Measurements from ENCODE around the gene CALR3. TPM values are rescaled to one million over a fixed set of nuclear protein-coding genes. Genes with fewer than 3 reads are reported as not detected.

Gene CALR3
- total and polyA plus RNA-seq, 7 donors: not detected

DNA sequence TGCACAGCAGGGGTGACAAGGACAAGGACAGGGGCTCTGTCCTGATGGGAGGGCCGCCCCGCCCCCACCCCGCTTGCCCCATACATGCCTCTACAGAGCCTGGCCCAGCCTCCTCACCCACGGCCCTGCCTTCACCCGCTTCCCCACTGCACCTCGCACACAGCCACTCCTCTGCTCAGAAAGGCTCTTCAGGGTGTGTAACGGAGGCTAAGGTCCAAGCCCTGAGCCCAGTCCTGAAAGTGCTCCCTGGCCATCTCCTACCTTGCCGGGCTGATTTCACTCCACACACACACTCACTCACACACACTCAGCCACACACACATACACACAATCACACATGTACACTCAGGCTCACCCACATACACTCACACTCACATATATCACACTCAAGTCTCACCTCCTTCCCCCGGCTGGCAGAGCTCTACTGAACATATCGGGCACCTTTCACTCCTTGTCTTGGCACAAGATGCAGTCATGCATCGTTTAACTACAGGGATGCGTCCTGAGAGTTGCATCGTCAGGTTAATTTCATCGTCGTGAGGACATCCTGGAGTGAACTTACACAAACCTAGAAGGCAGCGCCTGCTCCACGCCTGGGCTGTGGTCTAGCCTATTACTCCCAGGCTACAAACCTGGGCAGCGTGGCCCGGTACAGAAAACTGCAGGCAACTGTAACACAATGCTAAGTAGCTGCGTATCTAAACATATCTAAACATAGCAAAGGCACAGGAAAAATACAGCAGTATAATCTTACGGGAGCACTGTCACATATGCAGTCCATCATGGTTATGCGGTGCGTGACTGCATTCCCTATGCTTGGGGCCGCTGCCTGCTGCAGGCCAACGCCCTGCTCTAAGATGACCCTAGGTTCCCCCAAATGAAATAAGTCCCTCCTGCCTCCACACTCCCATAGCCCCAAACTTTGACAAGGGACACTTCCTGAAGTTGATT, 37.3 kb downstream of the CALR3 start:
- Histone ChIP-seq H3K27me3 (no peaks in the 10 kb centered on the region), H3K27ac (peak overlapping the region; percentile 58 to 71 (median 64)), H3K36me3 (no peaks in the 10 kb centered on the region), H3K4me1 (peaks cover 2 to 49% (median 40%) of the 10 kb centered on the region in 4 donors), H3K4me3 (no peak overlapping the region), H3K9me3 (no peaks in the 10 kb centered on the region)
- TF ChIP-seq EP300 (IDR thresholded peaks at IDR 0.05): no peak
- TF ChIP-seq POLR2A (IDR thresholded peaks at IDR 0.05): no peak
- TF ChIP-seq, protein P1, sequence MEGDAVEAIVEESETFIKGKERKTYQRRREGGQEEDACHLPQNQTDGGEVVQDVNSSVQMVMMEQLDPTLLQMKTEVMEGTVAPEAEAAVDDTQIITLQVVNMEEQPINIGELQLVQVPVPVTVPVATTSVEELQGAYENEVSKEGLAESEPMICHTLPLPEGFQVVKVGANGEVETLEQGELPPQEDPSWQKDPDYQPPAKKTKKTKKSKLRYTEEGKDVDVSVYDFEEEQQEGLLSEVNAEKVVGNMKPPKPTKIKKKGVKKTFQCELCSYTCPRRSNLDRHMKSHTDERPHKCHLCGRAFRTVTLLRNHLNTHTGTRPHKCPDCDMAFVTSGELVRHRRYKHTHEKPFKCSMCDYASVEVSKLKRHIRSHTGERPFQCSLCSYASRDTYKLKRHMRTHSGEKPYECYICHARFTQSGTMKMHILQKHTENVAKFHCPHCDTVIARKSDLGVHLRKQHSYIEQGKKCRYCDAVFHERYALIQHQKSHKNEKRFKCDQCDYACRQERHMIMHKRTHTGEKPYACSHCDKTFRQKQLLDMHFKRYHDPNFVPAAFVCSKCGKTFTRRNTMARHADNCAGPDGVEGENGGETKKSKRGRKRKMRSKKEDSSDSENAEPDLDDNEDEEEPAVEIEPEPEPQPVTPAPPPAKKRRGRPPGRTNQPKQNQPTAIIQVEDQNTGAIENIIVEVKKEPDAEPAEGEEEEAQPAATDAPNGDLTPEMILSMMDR (IDR thresholded peaks at IDR 0.05): no peak
- no peak for TF ChIP-seq POLR2AphosphoS5 (IDR thresholded peaks at IDR 0.05)
- DNase-seq: no peak
- WGBS, 2 donors: 67 to 83% methylated on average over 25 of the region's 25 CpGs
- intact Hi-C loops (cut with DNase I): no loop called here

DNA sequence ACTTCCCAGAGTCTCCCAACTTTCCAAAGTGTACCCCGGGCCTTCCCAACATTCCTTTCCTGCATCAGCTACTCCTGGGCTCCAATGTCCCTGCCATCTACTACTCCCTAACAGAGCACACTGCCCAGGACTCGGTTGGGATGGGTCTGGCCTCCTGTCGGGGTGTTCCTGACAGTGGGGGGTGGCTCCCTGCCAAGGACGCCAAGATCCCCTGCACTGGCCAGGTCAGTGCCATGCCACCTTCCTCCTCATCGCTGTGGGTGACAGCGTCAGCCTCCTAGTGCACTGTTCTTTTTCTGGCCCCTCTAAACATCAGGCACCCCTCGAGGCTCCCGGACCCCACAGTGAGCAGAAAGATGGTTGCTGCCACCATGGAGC, 38.0 kb downstream of the CALR3 start:
- Histone ChIP-seq H3K9me3 (no peaks in the 10 kb centered on the region), H3K27me3 (no peaks in the 10 kb centered on the region), H3K4me1 (peaks cover 2 to 51% (median 43%) of the 10 kb centered on the region in 4 donors), H3K4me3 (no peak overlapping the region), H3K27ac (peak overlapping the region; percentile 58 to 71 (median 64)), H3K36me3 (no peaks in the 10 kb centered on the region)
- WGBS, 2 donors: 57 to 78% methylated on average over 8 of the region's 8 CpGs
- intact Hi-C loops (cut with DNase I): no loop called here
- DNase-seq: no peak
- no peak for TF ChIP-seq POLR2AphosphoS5 (IDR thresholded peaks at IDR 0.05)

DNA sequence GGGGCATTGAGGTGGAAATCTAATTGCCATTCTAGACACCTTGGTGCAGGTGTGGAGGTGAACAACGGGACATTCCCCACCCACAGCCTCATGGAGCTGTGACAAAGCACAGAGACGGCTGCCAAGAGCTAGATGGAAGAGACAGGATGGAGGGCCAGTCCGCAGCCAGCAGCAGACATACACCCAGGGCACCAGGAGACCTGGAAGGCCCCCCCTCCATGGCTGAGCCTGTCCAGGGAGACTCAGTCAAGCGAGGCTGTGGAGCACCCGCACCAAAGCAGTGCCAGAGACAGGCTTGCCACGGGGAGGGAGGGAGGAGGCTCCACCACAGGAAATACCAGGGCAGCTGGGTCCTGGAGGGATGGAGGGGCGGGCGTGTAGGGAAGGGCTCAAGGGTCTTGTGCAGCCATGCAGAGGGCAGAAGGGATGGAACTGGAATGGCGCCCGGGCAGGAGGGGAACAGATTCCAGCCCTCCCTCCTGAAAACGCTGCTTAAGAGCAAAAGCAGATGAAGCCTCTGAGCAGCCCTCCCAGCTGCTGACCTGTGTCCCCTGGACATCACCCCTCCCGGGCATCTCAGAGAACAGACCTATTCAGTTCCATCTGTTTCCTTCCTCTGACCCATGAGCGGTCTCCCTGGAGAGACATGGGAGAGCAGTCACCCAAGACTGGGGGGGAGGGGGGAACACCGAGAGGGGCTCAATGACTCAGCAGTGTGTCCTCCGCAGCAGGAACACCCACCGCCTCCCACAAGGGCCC, 38.6 kb downstream of the CALR3 start:
- DNase-seq: peak; percentile 78
- H3K4me1 ChIP-seq: peaks cover 2 to 51% (median 41%) of the 10 kb centered on the region in 4 donors
- H3K36me3 ChIP-seq: no peaks in the 10 kb centered on the region
- TF ChIP-seq POLR2AphosphoS5 (IDR thresholded peaks at IDR 0.05) (no peak), EP300 (IDR thresholded peaks at IDR 0.05) (no peak), POLR2A (IDR thresholded peaks at IDR 0.05) (no peak)
- TF ChIP-seq, protein P1 (IDR thresholded peaks at IDR 0.05): no peak
- no peaks in the 10 kb centered on the region for H3K9me3 ChIP-seq
- 26 to 58% methylated on average over 16 of the region's 16 CpGs for WGBS, 2 donors
- peak overlapping the region; percentile 58 to 71 (median 64) for H3K27ac ChIP-seq
- no peaks in the 10 kb centered on the region for H3K27me3 ChIP-seq
- peak overlapping the region in 1 of 4 donors; percentile 23 for H3K4me3 ChIP-seq
- intact Hi-C loops (cut with DNase I): no loop called here

DNA sequence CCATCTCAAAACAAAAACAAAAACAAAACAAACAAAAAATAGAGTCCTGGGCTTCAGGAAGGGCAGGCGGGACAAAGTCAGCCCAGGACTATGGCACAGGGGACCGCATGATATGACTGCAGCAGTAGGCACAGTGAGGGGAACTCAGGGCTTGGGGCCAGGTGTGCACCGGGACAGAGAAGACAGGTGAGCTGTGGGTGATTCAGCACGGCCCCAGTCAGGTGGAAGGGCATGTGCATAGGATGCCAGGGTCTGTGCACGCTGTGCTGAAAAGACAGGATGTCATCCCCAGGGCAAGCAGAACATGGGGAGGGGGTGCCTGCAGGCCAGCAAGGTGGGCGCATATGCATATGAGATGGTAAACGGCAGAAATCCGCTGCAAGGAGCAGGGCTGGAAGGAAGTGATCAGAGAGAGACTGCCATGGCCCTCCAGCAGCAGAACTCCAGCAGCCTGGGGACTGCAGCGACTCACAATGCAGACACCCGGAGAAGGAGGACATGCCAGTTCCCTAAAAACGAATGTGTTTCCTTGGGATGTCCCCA, 39.2 kb downstream of the CALR3 start:
- intact Hi-C loops (cut with DNase I): no loop called here
- Histone ChIP-seq H3K9me3 (no peaks in the 10 kb centered on the region), H3K4me1 (peaks cover 2 to 45% (median 38%) of the 10 kb centered on the region in 4 donors), H3K27me3 (no peaks in the 10 kb centered on the region), H3K27ac (peak overlapping the region; percentile 13 to 65 (median 60)), H3K4me3 (peak overlapping the region in 1 of 4 donors; percentile 23), H3K36me3 (no peaks in the 10 kb centered on the region)
- TF ChIP-seq EP300 (IDR thresholded peaks at IDR 0.05) (no peak), POLR2A (IDR thresholded peaks at IDR 0.05) (no peak), POLR2AphosphoS5 (IDR thresholded peaks at IDR 0.05) (no peak)
- TF ChIP-seq, protein P1 (IDR thresholded peaks at IDR 0.05): no peak
- DNase-seq: no peak
- 61 to 80% methylated on average over 11 of the region's 11 CpGs for WGBS, 2 donors

DNA sequence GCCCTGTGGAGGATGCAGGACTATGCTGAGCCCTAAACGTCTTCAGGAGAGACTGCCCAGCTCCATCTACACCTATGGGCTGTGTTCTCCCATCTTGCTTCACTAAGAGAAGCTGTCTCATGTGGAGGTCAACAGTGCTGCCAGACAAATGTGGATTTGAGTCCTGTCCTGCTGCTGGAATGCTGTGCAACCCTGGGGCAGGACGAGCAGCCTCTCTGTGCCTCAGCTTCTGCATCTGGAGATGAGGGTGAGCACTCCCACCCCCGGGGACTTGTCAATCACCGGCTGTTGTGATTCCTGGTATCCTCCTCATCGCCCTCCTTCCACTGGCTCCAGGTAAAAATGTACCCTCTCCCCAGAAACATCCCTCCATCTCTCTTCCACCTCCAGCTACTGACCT, 40.5 kb downstream of the CALR3 start:
- H3K9me3 ChIP-seq: no peaks in the 10 kb centered on the region
- no peak for DNase-seq
- H3K4me3 ChIP-seq: no peak overlapping the region
- H3K27ac ChIP-seq: no peak overlapping the region
- intact Hi-C loops (cut with DNase I): no loop called here
- peaks cover 2 to 41% (median 34%) of the 10 kb centered on the region in 4 donors for H3K4me1 ChIP-seq
- no peaks in the 10 kb centered on the region for H3K27me3 ChIP-seq
- WGBS, 2 donors: 91 to 92% methylated on average over 5 of the region's 5 CpGs
- H3K36me3 ChIP-seq: no peaks in the 10 kb centered on the region
- TF ChIP-seq POLR2A (IDR thresholded peaks at IDR 0.05): no peak
- TF ChIP-seq, protein P1 (IDR thresholded peaks at IDR 0.05): no peak
- TF ChIP-seq EP300 (IDR thresholded peaks at IDR 0.05): no peak
- TF ChIP-seq POLR2AphosphoS5 (IDR thresholded peaks at IDR 0.05): no peak
